CD4-positive, alpha-beta T cell treated with Interleukin-12 subunit alpha and Interleukin-12 subunit beta, for 1 hour (primary cell): ENCODE data around the gene PACSIN3.

Source experiments
- DNase-seq: peaks from one replicate; pipeline ENCODE4 v3.0.0-alpha.2; 2020

The PACSIN3 gene

GRCh38 chr11:47152126-47152952 is 33.9 kb downstream of the PACSIN3 start:
- DNase-seq, result no peak

DNA sequence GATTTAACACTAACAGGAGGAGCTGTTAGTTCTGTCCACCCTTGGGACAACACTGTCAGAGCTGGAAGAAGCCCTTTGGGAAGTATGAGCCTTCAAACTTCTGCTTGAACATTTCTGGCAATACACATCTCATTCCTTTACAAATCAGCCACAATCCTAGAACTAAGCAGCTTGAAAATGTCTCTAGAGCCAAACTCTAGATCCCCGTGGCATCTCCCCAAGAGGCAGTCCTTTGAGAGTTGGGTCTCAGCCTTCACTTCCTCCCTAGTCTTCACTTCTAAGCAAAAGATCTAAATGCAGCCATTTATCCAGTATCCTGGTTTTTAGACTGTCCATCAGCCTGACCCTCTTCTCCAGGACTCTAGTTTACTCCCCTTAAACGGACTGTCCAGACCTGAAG is 36.5 kb downstream of the PACSIN3 start:
- DNase-seq, result no peak

GRCh38 chr11:47148903-47149531 is 37.2 kb downstream of the PACSIN3 start:
- DNase-seq, result no peak

- no peak for DNase-seq
Observed at GRCh38 chr11:47148270-47148669, 38.0 kb downstream of the PACSIN3 start.

DNA sequence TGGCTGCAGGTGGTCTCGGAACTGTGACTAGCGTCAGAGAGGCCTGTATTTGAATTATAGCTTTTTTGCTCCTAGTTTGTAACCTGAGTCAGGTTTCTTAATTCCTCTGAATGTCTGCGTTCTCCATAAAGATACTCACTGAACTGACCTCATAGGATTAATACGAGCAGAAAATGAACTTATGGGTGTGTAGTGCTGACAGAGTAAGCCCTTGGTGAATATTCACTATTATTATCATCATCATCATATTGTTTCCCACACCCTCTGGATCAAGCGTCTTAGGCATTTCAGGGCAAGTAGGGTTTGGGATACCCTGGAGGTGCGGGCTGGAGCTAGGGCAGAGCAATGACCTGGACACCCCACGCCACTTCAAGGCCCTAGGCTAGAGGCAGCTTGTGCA is 38.6 kb downstream of the PACSIN3 start:
- no peak for DNase-seq

- no peak for DNase-seq
Observed at GRCh38 chr11:47147250-47147649, 39.0 kb downstream of the PACSIN3 start.

- no peak for DNase-seq
Observed at GRCh38 chr11:47144541-47144940, 41.7 kb downstream of the PACSIN3 start.

GRCh38 chr11:47143322-47143721 is 42.9 kb downstream of the PACSIN3 start:
- no peak for DNase-seq

DNA sequence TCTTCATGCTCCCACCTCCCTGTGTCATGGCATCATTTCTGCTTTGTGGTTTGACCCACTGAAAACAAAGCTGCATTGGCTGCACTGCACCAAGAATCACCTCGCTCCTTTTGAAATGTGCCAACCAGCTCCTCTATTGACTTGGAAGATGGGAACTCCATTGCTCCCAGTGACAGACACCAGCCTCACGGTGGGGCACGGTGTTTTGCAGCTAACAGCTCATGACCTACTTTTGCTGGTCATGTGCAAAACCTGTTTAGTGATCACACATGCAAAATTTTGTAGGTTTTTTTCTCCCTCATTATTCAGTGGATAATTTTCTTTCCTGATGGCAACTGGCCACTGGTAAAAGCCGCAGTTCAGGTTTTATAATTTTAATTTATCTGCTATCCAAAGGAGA is 46.4 kb downstream of the PACSIN3 start:
- DNase-seq, result no peak

GRCh38 chr11:47137476-47137875 is 48.8 kb downstream of the PACSIN3 start:
- DNase-seq, result no peak

DNA sequence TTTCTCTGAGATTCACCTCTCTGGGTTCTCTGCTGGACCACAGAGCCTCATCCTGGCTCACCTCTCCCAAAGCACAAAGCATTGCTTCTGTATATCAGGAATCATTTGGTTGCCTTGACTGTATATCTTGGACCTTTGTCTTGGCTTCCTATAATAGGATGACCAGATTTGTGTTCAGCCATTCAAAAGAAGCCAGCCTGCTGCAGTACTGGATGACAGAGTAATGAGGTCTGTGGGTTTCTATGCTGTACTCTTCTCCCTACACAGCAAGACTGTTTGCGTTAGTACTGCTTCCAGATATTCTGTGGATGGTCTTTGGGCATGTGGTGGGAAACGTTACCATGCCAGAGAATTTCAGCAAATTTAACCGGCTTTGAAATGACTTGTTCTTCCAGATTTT is 49.3 kb downstream of the PACSIN3 start:
- DNase-seq, result no peak

GRCh38 chr11:47136327-47136726 is 49.9 kb downstream of the PACSIN3 start:
- no peak for DNase-seq

DNA sequence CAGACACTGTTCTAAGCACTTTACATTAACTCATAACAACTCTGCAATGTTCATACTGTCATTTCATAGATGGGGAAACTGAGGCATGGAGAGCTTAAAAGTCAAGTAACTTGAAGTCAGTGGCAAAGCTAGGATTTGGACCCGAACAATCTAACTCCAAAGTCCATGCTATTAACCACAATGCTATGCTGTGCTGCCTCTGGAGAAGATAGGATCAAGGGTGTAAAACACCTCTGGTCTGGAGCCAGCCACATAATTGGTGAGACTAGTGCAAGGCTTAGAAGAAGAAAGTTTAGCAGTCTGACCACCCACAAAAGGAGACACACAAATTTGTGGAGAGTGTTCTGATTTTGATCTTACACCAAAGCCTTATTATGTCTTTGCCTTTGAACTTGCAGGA is 53.3 kb downstream of the PACSIN3 start:
- DNase-seq, result no peak

DNA sequence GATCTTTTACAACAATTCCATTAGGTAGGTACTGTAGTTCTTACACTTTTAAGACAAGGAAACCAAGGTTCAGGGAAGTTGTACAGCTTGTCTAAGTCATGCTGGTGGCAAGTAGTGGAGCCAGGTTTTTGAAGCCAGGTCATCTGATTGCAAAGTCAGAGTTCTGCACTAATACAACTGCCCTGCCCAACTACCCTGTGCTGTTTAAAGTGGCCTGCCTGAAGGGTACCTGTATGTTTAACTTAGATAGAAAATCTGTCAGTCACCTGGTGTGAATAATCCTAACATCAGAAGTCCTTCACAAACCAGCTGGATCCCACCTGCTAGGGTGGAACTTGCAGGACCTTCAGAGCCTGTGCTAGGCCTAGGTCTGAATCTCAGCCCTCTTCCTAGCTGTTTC is 53.7 kb downstream of the PACSIN3 start:
- no peak for DNase-seq

GRCh38 chr11:47131136-47131535 is 55.1 kb downstream of the PACSIN3 start:
- DNase-seq, result no peak

DNA sequence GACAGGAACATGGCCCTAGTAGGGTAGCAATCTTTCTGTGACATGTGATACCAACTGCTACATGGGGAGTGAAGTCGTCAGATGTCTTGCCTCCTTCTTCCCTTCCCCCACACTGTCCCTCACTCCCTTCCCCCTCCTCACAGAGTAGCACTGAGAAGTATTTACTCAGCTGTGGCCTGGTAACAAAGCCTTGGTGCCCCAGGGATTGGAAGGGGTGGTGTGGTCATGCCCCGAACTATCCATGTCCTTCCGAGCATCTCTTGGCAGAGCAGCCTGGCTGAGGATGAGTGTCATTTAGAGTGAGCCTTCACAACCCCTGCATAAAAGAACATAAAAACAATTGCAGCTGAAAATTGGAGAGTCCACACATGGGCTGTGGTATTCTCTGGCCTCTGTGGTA is 55.7 kb downstream of the PACSIN3 start:
- DNase-seq, result no peak
